ENCODE results near the gene HSD3B7. TPM values are rescaled to one million over a fixed set of nuclear protein-coding genes. Genes with fewer than 3 reads are reported as not detected.

Gene HSD3B7
- total RNA-seq, 4 donors from 2014 or later: 38.8 to 59.1 (median 52.2) TPM

DNA sequence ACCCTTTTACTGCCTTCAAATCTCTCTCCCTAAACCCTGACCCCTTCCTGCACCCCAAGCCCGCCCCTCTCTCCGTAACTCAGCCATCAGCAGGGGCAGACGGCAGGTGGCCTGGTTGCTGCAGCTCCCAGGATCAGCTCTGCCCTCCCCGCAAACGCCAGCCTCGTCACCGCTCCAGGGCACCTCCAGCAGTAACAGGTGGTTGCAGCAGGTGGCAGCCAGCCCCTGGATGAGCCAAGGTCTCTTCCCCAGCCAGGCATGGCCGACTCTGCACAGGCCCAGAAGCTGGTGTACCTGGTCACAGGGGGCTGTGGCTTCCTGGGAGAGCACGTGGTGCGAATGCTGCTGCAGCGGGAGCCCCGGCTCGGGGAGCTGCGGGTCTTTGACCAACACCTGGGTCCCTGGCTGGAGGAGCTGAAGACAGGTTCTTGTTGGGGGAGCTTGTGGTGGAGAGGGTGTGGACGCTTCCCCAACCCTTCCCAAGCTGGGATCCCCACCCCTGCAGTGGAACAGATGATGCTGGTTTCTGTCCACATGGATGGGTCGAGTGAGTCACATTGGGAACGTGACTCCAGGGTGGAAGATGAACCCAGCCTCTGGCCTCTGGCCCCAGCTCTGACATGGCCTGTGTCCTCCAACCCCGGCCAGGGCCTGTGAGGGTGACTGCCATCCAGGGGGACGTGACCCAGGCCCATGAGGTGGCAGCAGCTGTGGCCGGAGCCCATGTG, 558 bp downstream of the HSD3B7 start:
- Histone ChIP-seq H3K36me3 (peaks cover 0 to 28% (median 0%) of the 10 kb centered on the region in 3 donors), H3K9me3 (no peaks in the 10 kb centered on the region), H3K4me3 (peak overlapping the region; percentile 18 to 59 (median 38)), H3K27ac (peak overlapping the region; percentile 46 to 86 (median 66)), H3K27me3 (no peaks in the 10 kb centered on the region), H3K4me1 (peaks cover 0 to 12% (median 3%) of the 10 kb centered on the region in 4 donors)
- peak in 2 of 3 donors; percentile 83 to 89 for DNase-seq
- no peak for TF ChIP-seq POLR2A (IDR thresholded peaks at IDR 0.05)
- TF ChIP-seq, protein P1, sequence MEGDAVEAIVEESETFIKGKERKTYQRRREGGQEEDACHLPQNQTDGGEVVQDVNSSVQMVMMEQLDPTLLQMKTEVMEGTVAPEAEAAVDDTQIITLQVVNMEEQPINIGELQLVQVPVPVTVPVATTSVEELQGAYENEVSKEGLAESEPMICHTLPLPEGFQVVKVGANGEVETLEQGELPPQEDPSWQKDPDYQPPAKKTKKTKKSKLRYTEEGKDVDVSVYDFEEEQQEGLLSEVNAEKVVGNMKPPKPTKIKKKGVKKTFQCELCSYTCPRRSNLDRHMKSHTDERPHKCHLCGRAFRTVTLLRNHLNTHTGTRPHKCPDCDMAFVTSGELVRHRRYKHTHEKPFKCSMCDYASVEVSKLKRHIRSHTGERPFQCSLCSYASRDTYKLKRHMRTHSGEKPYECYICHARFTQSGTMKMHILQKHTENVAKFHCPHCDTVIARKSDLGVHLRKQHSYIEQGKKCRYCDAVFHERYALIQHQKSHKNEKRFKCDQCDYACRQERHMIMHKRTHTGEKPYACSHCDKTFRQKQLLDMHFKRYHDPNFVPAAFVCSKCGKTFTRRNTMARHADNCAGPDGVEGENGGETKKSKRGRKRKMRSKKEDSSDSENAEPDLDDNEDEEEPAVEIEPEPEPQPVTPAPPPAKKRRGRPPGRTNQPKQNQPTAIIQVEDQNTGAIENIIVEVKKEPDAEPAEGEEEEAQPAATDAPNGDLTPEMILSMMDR (IDR thresholded peaks at IDR 0.05): peak in 3 of 6 experiments; percentile 59 to 78 (median 69)

DNA sequence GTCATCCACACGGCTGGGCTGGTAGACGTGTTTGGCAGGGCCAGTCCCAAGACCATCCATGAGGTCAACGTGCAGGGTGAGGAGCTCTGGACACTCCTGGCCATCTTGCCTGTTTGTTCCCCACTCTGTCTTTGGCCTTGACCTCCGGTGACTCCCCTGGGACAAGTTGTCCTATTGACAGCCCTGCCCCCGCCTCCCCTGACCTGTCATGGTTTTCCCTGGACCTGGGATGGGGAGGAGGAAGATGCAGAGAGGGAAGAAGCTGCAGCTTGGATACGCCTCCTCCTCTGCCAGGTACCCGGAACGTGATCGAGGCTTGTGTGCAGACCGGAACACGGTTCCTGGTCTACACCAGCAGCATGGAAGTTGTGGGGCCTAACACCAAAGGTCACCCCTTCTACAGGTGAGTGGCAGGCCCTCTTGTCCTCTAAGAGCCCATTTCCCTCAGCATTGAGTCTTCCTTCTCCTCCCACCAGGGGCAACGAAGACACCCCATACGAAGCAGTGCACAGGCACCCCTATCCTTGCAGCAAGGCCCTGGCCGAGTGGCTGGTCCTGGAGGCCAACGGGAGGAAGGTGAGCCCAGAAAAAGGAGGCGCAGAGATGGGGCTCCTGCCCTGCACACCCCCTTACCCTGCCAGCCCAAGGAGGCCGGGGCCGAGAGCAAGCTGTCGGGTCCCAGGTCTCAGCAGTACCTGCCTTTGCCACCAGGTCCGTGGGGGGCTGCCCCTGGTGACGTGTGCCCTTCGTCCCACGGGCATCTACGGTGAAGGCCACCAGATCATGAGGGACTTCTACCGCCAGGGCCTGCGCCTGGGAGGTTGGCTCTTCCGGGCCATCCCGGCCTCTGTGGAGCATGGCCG, 1.4 kb downstream of the HSD3B7 start:
- DNase-seq: no peak
- H3K36me3 ChIP-seq: peaks cover 0 to 21% (median 0%) of the 10 kb centered on the region in 3 donors

DNA sequence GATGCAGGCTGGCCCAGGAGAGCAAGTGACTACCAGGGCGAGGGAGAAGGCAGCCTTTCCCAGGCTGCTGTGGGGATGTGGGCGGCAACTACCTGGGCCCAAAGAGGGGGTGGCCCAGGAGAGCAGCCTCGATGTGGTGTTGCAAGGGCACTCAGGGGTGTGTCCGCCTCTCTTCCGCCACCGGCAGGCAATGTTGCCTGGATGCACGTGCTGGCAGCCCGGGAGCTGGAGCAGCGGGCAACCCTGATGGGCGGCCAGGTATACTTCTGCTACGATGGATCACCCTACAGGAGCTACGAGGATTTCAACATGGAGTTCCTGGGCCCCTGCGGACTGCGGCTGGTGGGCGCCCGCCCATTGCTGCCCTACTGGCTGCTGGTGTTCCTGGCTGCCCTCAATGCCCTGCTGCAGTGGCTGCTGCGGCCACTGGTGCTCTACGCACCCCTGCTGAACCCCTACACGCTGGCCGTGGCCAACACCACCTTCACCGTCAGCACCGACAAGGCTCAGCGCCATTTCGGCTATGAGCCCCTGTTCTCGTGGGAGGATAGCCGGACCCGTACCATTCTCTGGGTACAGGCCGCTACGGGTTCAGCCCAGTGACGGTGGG, 2.7 kb downstream of the HSD3B7 start:
- H3K9me3 ChIP-seq: no peaks in the 10 kb centered on the region
- no peak for DNase-seq
- peaks cover 0 to 10% (median 0%) of the 10 kb centered on the region in 3 donors for H3K36me3 ChIP-seq
- no peak overlapping the region for H3K27ac ChIP-seq
- TF ChIP-seq POLR2A (IDR thresholded peaks at IDR 0.05): no peak
- TF ChIP-seq, protein P1 (IDR thresholded peaks at IDR 0.05): no peak
- H3K4me3 ChIP-seq: no peak overlapping the region
- no peaks in the 10 kb centered on the region for H3K27me3 ChIP-seq
- peaks cover 0 to 12% (median 3%) of the 10 kb centered on the region in 4 donors for H3K4me1 ChIP-seq

More for the DNA sequence above, 1.4 kb downstream of the HSD3B7 start:
- Histone ChIP-seq H3K4me1 (peaks cover 0 to 12% (median 3%) of the 10 kb centered on the region in 4 donors), H3K4me3 (peak overlapping the region in 2 of 4 donors; percentile 56 to 59), H3K27me3 (no peaks in the 10 kb centered on the region), H3K9me3 (no peaks in the 10 kb centered on the region), H3K27ac (peak overlapping the region in 2 of 4 donors; percentile 72 to 86)
- TF ChIP-seq POLR2A (IDR thresholded peaks at IDR 0.05): no peak
- TF ChIP-seq, protein P1 (IDR thresholded peaks at IDR 0.05): no peak

DNA sequence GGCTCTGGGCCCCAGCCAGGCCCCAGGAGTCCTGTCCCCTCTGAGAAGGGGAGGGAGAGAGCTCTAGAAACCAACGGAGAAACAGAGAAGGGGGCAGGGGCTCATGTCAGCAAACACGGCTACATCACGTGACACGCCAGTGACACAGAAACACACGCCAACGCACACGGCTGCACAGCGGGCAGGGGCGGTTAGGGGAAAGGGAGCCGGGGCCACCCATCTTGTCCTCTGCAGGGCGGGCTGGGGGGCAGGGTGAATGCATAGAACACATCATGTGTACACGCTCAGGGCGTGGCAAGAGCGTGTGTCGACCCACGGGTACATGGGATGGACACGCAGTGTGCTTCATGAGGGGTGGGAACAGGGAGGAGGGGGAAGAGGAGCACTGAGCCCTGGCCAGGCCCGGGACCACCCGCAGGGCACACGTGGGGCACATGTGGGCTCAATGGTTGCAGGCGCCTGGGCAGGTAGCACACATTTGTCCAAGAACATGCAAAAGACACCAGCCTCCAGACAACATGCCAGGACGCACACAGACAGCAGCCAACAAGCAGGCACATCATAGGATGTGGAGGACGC, 4.6 kb downstream of the HSD3B7 start:
- DNase-seq: no peak
- H3K9me3 ChIP-seq: no peaks in the 10 kb centered on the region
- peaks cover 0 to 12% (median 3%) of the 10 kb centered on the region in 4 donors for H3K4me1 ChIP-seq
- H3K36me3 ChIP-seq: peaks cover 0 to 2% (median 0%) of the 10 kb centered on the region in 3 donors
- TF ChIP-seq, protein P1 (IDR thresholded peaks at IDR 0.05): no peak
- no peak for TF ChIP-seq POLR2A (IDR thresholded peaks at IDR 0.05)
- no peak overlapping the region for H3K27ac ChIP-seq
- H3K27me3 ChIP-seq: no peaks in the 10 kb centered on the region
- H3K4me3 ChIP-seq: no peak overlapping the region

DNA sequence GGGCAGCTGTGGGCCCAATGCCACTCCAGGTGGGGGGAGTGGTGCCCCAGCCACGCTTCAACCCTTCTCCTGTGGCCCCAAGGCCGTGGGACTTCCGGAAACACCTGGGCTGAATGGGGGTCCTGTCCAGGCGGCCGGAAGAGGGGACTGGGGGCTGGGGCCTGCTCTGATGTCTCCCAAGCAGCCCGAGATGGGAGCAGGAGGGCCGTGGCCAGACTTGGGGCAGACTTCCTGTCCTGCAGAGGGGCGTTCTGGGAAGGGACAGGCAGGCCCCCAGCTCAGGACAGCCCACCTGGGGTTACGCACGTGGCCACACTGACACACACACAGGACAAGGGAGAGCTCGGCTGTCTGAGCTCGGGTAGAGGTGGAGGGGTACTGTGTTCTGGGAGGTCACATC, 5.1 kb downstream of the HSD3B7 start:
- H3K4me3 ChIP-seq: no peak overlapping the region
- H3K27me3 ChIP-seq: no peaks in the 10 kb centered on the region
- no peaks in the 10 kb centered on the region for H3K36me3 ChIP-seq
- TF ChIP-seq, protein P1 (IDR thresholded peaks at IDR 0.05): no peak
- TF ChIP-seq POLR2A (IDR thresholded peaks at IDR 0.05): no peak
- no peak overlapping the region for H3K27ac ChIP-seq
- H3K9me3 ChIP-seq: no peaks in the 10 kb centered on the region
- H3K4me1 ChIP-seq: peaks cover 0 to 12% (median under 1%) of the 10 kb centered on the region in 4 donors
- no peak for DNase-seq

Data from Peyer's patch (tissue), 4 donors.